ENCODE results near the gene OSER1. TPM values are rescaled to one million over a fixed set of nuclear protein-coding genes. Genes with fewer than 3 reads are reported as not detected.
A peak's percentile ranks its signal among the peaks of the same experiment; 100 is the strongest.

OSER1 gene
- total and polyA plus RNA-seq, 2 of the 8 experiments (the other 6 are each of a cell fraction or from before 2014, with no cell fraction given) = 24.5 to 31.8 TPM

- H3K18ac ChIP-seq (ENCODE audit: extremely low read depth, low read length) = no peak overlapping the region
- no peak overlapping the region for H3K56ac ChIP-seq (replicated peaks; ENCODE audit: insufficient read length, low read depth, low read length)
- WGBS, 2 experiments (ENCODE audit: extremely low coverage in 1 of 2, insufficient coverage in 1 of 2, insufficient read length in 1 of 2, insufficient replicate concordance in 2 of 2, low coverage in 1 of 2, low lambda C conversion rate in 2 of 2, missing lambda C conversion rate in 1 of 2) = 82% methylated on average over 7 of the region's 7 CpGs; no CpG with 5 or more reads in 1 of the 2 experiments
- H3K14ac ChIP-seq (ENCODE audit: insufficient read length) = no peak overlapping the region
- H3K9me3 ChIP-seq (ENCODE audit: insufficient read depth in 2 of 2, low read depth in 1 of 2, low read length in 1 of 2) = no peaks in the 10 kb centered on the region
- ChIA-PET CTCF (ENCODE audit: partially characterized antibody) (interaction anchor here (1.3 to 1.6 kb wide), 2 partner anchors 10 to 92 kb away, joined by 3 to 7 read pairs; no protein-coding TSS in a partner anchor), POLR2A (ENCODE audit: partially characterized antibody) (interaction anchor here (0.6 to 1.5 kb wide), 7 partner anchors 9 to 318 kb away, joined by 3 to 4 read pairs (median 3); no protein-coding TSS in a partner anchor)
- peaks cover 4 to 20% (median 13%) of the 10 kb centered on the region in 4 experiments; a peak in 5 of 8 replicates for H3K36me3 ChIP-seq (ENCODE audit: control insufficient read depth in 2 of 4, insufficient read depth in 4 of 4, low read length in 3 of 4)
- no peak overlapping the region for H2AK5ac ChIP-seq (ENCODE audit: low read depth, low read length)
- no peak overlapping the region for H3K4ac ChIP-seq (replicated peaks; ENCODE audit: insufficient read length, low read depth, low read length)
- peaks cover 8% of the 10 kb centered on the region for H3K23me2 ChIP-seq (ENCODE audit: low read depth, low read length)
- H3K79me1 ChIP-seq (ENCODE audit: low read depth, low read length) = peaks cover 5% of the 10 kb centered on the region
- H4K5ac ChIP-seq (ENCODE audit: insufficient read length, low read depth, low read length) = no peak overlapping the region
- H2BK15ac ChIP-seq (ENCODE audit: low read length) = no peak overlapping the region
- no peak overlapping the region for H3K23ac ChIP-seq (ENCODE audit: insufficient read length)
- peaks cover 1 to 6% (median 4%) of the 10 kb centered on the region in 4 experiments for H3K4me1 ChIP-seq (replicated peaks in 1 of 4; ENCODE audit: control insufficient read depth in 3 of 4, insufficient read depth in 4 of 4, low read length in 3 of 4)
- no peak for FAIRE-seq
- peaks cover 11 to 68% of the 10 kb centered on the region in 2 experiments for H3K79me2 ChIP-seq (ENCODE audit: control insufficient read depth in 1 of 2, insufficient read depth in 2 of 2, low read length in 2 of 2)
- TF ChIP-seq SIRT6 (IDR thresholded peaks at IDR 0.05; ENCODE audit: low read length) (no peak), BCL11A (IDR thresholded peaks at IDR 0.05; ENCODE audit: low read depth in 2 of 2, low read length in 2 of 2) (no peak), KDM4A (IDR thresholded peaks at IDR 0.05; ENCODE audit: low read depth, low read length, severe bottlenecking) (no peak)
- no peak overlapping the region for H4K91ac ChIP-seq (replicated peaks; ENCODE audit: insufficient read length, low read length)
- H2BK20ac ChIP-seq (ENCODE audit: low read length) = no peak overlapping the region
- peak overlapping the region; percentile 87 to 99 (median 97); a peak in 7 of 8 replicates for H3K4me3 ChIP-seq (ENCODE audit: extremely low read depth in 1 of 4, insufficient read depth in 2 of 4, low read depth in 3 of 4, low read length in 4 of 4)
- H3K9ac ChIP-seq (replicated peaks in 1 of 4; ENCODE audit: extremely low read depth in 1 of 4, low read depth in 3 of 4, low read length in 3 of 4) = no peak overlapping the region; a peak in 3 of 7 replicates
- no peak overlapping the region for H2BK5ac ChIP-seq (ENCODE audit: low read depth, low read length)
- H2BK120ac ChIP-seq (replicated peaks; ENCODE audit: low read depth, low read length) = no peak overlapping the region
- no peak overlapping the region for H3K27ac ChIP-seq (ENCODE audit: low read depth, low read length)
- peak overlapping the region; percentile 70 to 95 for H3K4me2 ChIP-seq (ENCODE audit: insufficient read depth in 1 of 2, low read depth in 2 of 2, low read length in 2 of 2)
- peaks cover 3 to 6% of the 10 kb centered on the region in 2 experiments for H4K20me1 ChIP-seq (replicated peaks in 1 of 2; ENCODE audit: control insufficient read depth in 1 of 2, insufficient read depth in 2 of 2, low read length in 2 of 2)
- H2BK12ac ChIP-seq (ENCODE audit: low read depth, low read length) = no peak overlapping the region
- H4K8ac ChIP-seq (ENCODE audit: extremely low read depth, insufficient read depth, low read length) = no peak overlapping the region
- DNase-seq (ENCODE audit: low read depth in 1 of 2, low spot score in 2 of 2) = no peak
- H3K27me3 ChIP-seq (replicated peaks in 1 of 4; ENCODE audit: control insufficient read depth in 3 of 4, extremely low read depth in 1 of 4, insufficient read depth in 3 of 4, low read length in 3 of 4) = no peaks in the 10 kb centered on the region
- no peak overlapping the region for H2AFZ ChIP-seq (ENCODE audit: low read length)
These were observed 1.8 kb downstream of the OSER1 start for GRCh38 chr20:44208770-44209169.
